T-helper 2 cell (primary cell): Measurements from ENCODE around the gene ART3.

Experiments
- DNase-seq, 5 experiments: peaks; one replicate each; pipeline versions ENCODE4 v3.0.0 to v3.0.0-alpha.2; 2012 to 2022

Gene ART3

GRCh38 chr4:76072760-76073159 lies 1.7 kb upstream of the ART3 start:
- DNase-seq = no peak

- no peak for DNase-seq
These were observed 588 bp downstream of the ART3 start for GRCh38 chr4:76074993-76075600.

GRCh38 chr4:76078033-76078613 lies 3.6 kb downstream of the ART3 start:
- DNase-seq = no peak

GRCh38 chr4:76083386-76083988 lies 9.0 kb downstream of the ART3 start:
- DNase-seq = no peak

- no peak for DNase-seq
These were observed 10.0 kb downstream of the ART3 start for GRCh38 chr4:76084542-76084941.

DNA sequence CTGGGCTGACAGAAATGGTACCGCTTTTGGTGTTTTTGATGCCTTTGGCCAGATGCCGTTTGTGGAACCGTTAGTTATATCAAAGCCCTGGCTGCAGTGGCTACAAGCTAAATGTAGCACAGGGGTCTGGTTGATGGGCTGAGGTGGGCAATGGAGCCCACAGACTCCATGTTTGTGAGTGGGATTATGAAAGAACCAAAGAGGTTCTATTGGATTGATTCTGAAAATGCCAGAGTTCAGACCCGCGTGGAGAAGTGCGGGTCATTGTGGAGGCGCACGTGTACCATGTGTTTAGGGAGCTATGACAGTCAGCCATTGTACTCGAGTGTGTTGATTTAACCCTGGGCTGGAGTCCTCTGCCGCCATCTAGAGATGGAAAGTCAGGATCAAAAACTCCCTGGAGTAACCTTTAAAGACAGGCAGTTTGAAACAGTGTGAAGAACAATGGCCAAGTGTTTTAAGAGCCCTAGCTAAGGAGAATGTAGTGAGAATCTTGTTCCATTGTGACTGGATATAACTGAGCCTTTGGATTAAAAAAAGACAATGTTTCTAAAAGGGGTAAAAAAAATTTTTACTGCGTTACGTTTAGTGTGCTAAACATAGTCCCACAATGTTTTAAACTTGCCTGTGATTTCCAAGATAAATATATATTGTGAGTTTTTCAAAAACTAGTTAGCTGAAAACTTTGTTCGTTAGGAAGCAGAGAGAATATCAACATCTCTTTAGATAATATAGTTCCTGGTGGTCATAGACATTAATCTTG lies 12.7 kb downstream of the ART3 start:
- peak in 1 of 5 experiments; percentile 42 for DNase-seq

GRCh38 chr4:76088719-76089118 lies 14.2 kb downstream of the ART3 start:
- no peak for DNase-seq

DNA sequence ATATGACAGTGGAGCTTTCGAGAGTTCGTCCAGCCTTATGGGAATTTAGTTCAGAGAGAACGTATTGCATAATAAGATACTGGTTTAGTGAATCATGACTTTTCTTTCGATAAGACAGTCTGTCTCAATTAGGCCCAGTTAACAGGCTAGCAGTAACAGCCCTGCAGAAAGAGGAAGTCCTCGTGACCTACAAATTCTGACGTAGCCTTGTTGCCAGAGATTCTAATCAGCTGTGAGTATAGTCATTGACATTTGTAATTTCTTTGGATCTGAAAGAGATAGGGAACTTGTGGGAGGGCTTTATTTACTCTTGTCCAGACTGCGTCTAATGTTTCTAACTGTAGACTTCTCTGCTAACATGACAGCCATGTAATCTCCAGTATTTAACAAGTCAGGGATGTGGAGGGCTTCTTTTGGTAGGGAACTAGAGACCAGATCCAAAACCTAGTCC lies 15.8 kb downstream of the ART3 start:
- DNase-seq = peak in 2 of 5 experiments; percentile 5 to 74

- no peak for DNase-seq
These were observed 16.5 kb downstream of the ART3 start for GRCh38 chr4:76091052-76091451.

DNA sequence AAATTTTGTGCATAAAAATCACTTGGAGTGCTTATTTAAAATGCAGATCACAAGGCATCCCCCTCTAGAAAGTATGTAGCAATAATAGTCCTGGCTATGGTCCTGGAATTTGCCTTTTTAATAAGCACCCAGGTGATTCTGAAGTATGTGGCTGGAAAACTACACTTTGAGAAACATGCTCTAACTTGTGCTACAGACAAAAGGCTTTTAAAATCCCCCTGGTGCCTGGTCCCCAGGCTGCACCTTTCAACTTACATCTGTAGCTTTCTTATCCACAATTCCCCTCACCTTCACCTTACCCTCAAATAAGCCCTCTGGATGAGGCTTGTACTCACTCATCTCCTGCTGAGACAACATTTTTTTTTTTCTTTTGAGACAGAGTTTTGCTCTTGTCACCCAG lies 21.1 kb downstream of the ART3 start:
- DNase-seq = no peak

GRCh38 chr4:76096076-76096475 lies 21.6 kb downstream of the ART3 start:
- no peak for DNase-seq

- no peak for DNase-seq
These were observed 31.1 kb downstream of the ART3 start for GRCh38 chr4:76105652-76106051.

GRCh38 chr4:76106442-76106841 lies 31.9 kb downstream of the ART3 start:
- DNase-seq = no peak

DNA sequence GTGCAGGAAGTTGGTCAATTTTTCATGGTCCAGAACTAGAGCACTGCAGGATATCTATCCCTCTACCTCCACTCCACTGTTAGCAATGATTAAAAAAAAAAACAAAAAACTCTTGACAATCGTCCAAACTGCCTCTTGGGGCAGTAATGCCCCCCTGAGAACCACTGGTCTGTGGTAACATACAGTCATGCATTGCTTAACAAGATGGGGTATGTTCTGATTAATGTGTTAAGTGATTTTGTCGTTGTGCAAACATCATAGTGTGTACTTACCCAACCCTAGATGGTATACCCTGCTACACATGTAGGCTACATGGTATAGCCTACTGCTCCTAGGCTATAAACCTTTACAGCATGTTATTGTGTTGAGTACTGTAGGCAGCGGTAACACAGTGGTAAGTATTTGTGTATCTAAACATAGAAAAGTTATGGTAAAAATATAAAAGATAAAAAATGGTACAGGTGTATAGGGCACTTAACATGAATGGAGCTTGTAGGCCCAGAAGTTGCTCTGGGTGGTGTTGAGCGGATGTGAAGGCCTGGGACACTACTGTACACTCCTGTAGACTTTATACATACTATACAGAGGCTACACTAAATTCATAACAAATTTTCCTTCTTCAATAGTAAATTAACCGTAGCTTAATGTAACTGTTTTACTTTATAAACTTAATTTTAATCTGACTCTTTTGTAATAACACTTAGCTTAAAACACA lies 34.1 kb downstream of the ART3 start:
- peak in 1 of 5 experiments; percentile 23 for DNase-seq

- DNase-seq = no peak
These were observed 42.3 kb downstream of the ART3 start for GRCh38 chr4:76116821-76117220.

GRCh38 chr4:76117536-76117935 lies 43.0 kb downstream of the ART3 start:
- peak in 1 of 5 experiments; percentile 36 for DNase-seq

DNA sequence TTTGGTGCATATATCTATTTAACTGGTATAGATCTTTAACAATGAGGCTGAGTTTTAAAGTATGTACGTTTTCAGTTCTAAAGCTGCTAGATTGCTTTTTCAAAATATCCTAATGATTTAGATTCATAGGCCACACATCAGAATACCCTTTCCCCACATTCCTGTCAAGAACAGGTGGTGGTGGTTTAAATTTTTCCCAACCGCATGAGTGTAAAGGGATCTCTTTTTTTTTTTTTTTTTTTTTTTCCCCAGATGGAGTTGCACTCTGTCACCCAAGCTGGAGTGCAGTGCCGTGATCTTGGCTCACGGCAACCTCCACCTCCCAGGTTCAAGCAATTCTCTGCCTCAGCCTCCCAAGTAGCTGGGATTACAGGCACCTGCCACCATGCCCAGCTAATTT lies 45.7 kb downstream of the ART3 start:
- DNase-seq = no peak

DNA sequence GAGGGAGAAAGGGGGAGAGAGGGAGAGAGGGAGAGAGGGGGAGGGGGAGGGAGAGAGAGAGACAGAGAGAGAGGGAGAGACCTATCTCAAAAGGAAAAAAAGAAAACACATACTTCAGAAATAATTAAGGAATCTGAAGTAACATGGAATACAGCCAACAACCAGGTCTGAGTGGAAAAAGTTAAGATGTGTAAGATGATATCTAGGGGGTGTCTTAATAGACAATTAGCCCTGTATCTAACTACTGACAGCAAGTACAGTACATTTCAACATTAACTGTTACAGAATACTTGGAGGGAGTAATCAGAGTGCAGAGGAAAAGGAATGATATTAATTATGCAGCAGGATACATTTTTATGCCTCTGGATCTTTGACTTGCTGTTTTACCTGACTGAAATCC lies 51.3 kb downstream of the ART3 start:
- no peak for DNase-seq

GRCh38 chr4:76127754-76128153 lies 53.2 kb downstream of the ART3 start:
- no peak for DNase-seq

DNA sequence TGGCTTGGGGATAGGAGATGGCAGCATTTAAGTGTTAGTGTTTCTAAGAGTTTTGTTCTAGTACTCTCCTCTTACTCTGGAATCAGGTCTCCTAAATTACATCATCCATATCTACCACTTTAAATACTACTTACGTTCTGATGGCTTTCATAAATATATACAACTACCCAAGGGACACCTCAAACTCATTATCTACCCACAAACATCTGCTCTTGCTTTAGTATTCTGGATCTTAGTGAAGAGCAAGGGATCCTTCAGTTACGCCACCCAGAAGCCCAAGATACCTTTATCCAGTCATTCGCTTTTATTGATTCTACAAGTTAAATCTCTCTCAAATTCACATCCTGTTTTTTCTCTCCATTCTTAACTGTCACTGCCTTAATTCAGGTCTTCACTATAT lies 66.7 kb downstream of the ART3 start:
- no peak for DNase-seq

DNA sequence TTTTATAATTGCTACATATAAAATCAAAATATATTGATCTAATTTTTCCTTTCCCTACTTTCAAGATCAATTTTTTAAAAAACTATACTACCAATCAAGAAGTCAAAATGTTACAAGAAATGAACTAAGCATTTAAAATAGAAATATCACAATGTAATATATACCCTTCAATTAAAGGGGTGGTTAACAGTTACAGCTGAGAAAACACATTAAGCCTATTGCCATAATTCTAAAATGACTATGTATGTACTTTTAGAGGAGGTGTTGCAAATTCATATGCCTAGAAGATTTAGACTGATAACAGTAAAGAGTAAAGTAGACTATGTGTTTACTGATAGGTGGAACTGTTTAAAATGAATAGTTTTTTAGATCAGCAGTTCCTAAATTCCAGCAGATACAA lies 70.0 kb downstream of the ART3 start:
- no peak for DNase-seq

GRCh38 chr4:76147454-76148141 lies 73.1 kb downstream of the ART3 start:
- DNase-seq = peak in 4 of 5 experiments; percentile 8 to 46 (median 21)
